GM18868 (cell line): ENCODE data around the gene HIF3A.

Experiments
- ATAC-seq: cut with Tn5 transposase; IDR thresholded peaks from one replicate; pipeline ENCODE4 v1.9.1; 2021; ENCODE audit warnings: mild to moderate bottlenecking, moderate library complexity; ENCODE audit not compliant: unreplicated experiment

HIF3A gene

GRCh38 chr19:46381756-46382345, 85.0 kb downstream of the HIF3A start:
- ATAC-seq = no peak

- no peak for ATAC-seq
Measured at GRCh38 chr19:46383171-46383815, 86.5 kb downstream of the HIF3A start.

- ATAC-seq = no peak
Measured at GRCh38 chr19:46383846-46384245, 87.0 kb downstream of the HIF3A start.

- ATAC-seq = no peak
Measured at GRCh38 chr19:46384396-46384795, 87.6 kb downstream of the HIF3A start.

- ATAC-seq = no peak
Measured at GRCh38 chr19:46385636-46386035, 88.8 kb downstream of the HIF3A start.

- no peak for ATAC-seq
Measured at GRCh38 chr19:46386151-46386550, 89.3 kb downstream of the HIF3A start.

GRCh38 chr19:46386996-46387712, 90.3 kb downstream of the HIF3A start:
- ATAC-seq = no peak

GRCh38 chr19:46387713-46388130, 90.9 kb downstream of the HIF3A start:
- ATAC-seq = no peak

- ATAC-seq = no peak
Measured at GRCh38 chr19:46388311-46389095, 91.7 kb downstream of the HIF3A start.

GRCh38 chr19:46390121-46390858, 93.4 kb downstream of the HIF3A start:
- no peak for ATAC-seq

- no peak for ATAC-seq
Measured at GRCh38 chr19:46390866-46391265, 94.0 kb downstream of the HIF3A start.

GRCh38 chr19:46391296-46392251, 94.7 kb downstream of the HIF3A start:
- no peak for ATAC-seq

GRCh38 chr19:46392252-46392801, 95.5 kb downstream of the HIF3A start:
- no peak for ATAC-seq

- ATAC-seq = no peak
Measured at GRCh38 chr19:46392837-46393236, 96.0 kb downstream of the HIF3A start.
